Measurements from ENCODE around the gene DLG4.
A peak's percentile ranks its signal among the peaks of the same experiment; 100 is the strongest.
"Not testable (repeated sequence)": the region's sequence is repeated elsewhere in the genome, so short reads cannot be mapped to it uniquely, and the experiment has no call there.

The DLG4 gene

DNA sequence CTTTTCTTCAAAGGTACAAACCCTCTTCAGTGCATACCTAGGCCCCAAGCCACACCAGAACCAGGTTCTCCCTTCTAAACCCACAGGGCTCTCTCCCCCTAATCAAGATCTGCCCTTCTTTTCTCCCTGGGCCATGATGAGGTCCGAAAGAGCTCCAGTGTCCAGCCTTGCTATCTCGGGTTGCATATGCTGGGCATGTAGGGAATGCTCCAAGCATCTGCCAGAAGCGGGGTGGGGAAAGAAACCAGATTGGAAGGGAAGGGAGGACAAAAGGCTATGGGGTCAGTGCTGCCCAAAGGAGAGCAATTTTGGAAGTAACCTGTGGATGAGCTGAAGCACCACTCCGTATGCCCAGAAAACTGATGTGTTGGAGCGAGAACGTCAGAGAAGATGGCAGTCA is 29.6 kb upstream of the DLG4 start:
- DNase-seq (ENCODE audit: low read depth in 2 of 2) = no peak

DNA sequence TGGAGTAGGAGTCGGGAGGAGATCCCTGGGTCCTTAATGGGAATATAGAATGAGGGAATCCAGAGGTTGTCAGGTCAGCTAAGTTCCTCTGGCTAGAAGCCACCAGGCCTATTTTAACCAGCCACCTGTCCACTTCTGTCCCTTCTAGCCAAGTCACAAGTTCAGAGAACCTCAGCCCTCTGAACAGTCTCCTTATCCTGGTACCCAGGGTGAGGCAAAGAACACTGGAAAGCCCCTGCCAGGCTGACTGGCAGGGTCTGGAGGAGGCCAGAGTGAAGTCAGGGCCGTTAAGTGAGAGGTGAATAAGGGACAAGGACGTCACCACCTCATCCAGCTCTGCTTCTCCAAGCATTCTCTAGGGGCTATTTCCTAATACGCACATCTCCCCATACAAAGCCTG is 29.2 kb upstream of the DLG4 start:
- DNase-seq (ENCODE audit: low read depth in 2 of 2) = no peak

DNA sequence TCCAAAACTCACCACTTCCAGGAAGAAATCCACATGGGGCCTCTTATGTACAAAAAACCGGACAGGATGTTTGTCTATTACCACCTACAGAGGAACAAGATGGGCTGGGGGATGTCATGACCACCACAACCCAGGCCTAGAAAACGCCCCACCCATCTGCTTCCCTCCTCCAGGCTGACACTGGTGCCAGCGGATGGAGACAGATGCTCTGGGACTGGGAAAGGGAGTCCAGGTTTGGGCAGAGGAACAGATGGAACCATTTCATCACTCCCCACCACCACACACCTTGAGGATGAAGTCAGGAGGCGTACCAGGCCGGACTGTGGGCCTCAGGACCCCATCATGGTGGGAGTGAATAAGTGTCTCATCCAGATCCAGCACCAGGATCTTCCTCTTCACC is 27.1 kb upstream of the DLG4 start:
- no peak for DNase-seq (ENCODE audit: low read depth in 2 of 2)

DNA sequence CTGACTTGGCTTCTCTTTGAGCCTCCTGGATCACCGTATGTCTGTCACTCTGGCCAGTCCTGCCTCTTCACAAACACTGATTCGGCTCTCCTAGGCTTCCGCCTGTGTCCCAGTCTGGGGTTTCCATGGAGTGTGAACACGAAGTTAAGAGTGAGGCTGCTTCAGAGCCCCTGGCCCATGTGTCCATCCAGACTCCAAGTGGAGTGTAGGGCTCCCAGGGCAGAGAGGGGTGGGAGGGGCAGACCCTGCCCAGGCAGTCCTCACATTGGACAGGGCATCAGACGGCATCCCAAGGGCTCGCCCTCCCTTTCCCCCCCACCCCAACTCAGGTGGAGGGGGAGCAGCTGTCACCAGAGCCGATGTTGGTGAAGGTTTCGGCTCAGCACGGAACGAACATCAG is 24.2 kb upstream of the DLG4 start:
- not testable (repeated sequence) for DNase-seq (ENCODE audit: low read depth in 2 of 2)

DNA sequence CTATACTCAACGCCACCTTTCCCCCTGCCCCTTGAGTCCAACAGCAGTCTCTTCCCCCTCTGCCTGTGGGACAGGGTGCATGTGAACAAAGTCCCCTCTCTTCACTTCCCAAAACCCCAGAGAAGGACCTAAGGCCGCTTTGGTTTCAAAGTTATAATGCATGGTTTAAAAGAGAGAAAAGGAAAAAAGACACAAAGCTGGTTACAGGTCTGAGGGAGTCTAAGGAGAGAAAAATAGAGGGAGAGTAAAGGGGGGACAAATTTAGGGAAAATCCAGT is 23.8 kb upstream of the DLG4 start:
- DNase-seq (ENCODE audit: low read depth in 2 of 2) = no peak

DNA sequence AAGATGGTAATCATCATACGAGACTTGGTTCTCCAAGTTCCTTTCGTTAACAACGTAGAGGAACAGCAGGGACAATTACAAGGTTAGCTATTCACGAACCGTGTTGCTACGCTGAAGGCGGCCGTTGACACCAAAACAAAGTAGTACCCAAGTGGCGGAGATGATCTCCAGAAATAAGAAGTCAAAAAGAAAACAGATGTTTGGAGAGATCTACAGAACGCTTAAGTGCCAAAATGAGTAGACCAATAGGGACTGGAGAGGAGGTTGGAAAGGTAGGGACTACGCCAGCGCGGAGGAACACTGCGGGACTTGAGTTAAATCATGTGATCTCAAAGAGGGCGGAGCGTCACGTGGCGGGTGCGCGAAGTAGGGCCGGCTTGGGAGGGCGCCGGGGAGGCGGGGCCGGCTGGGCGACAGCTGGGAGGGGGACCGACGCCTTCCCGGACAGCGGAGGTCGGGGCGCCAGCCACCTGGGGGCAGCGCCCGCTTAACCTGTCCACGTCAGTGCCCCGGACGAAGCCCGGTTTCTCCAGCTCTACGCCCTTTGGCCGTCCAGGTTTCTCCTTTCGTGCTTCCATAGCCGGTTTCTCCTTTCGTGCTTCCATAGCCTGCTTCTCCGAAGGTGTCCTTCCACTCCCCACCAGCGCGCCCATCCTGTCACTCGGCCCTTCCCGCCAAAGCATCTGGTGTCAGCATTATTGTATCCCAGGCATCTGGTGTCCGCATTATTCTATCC is 23.2 kb upstream of the DLG4 start:
- peak; percentile 81 to 89 for DNase-seq (ENCODE audit: low read depth in 2 of 2)

DNA sequence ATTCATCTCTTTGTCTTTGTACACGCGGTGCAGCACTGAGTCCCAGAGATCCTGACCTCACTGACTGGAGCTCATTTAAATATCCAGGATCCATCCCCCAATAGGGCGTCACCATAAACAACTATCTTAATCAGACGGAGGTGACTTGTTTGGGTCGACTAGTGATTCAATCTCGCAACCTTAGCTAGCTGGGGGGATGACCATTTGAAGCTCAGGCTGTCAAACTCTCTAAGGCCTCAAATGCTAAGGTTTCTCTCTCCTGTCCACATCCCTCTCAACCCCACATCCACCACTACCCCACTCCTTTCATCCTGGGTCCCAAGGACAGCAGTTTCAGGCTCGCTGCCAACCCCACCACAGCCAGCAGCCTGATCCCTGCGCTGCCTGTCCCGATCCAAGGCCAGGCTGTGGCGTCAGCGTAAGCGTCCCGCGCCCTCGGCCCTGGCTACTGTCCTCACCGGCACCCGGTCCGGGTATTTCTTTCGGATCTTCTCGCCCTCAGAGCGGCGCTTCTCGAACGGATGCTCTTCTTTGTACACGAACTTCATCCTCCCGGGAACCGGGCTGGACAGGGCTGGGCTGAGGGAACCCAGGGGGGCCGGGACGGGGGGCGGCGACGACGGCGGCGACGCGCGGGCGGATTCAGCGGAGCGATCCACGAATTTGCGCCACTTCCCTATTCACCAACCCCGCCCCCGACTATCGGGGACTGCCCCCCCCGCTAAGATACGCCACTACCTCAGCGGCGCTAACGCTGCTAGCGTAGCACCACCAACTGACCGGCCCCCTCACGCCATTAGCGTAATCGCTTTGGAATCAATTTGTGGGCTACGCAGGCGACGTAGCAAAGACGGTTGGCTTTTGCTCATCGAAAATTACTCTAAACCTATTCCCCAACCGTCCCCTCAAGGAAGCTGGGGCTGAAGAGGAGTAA is 22.4 kb upstream of the DLG4 start, which contains the start of gene GABARAP:
TSS of gene GABARAP (minus strand) at position 667 of the 934 bp plus-strand sequence. CDS start at position 548, 119 bp downstream.
- peak; percentile 83 to 90 for DNase-seq (ENCODE audit: low read depth in 2 of 2)

DNA sequence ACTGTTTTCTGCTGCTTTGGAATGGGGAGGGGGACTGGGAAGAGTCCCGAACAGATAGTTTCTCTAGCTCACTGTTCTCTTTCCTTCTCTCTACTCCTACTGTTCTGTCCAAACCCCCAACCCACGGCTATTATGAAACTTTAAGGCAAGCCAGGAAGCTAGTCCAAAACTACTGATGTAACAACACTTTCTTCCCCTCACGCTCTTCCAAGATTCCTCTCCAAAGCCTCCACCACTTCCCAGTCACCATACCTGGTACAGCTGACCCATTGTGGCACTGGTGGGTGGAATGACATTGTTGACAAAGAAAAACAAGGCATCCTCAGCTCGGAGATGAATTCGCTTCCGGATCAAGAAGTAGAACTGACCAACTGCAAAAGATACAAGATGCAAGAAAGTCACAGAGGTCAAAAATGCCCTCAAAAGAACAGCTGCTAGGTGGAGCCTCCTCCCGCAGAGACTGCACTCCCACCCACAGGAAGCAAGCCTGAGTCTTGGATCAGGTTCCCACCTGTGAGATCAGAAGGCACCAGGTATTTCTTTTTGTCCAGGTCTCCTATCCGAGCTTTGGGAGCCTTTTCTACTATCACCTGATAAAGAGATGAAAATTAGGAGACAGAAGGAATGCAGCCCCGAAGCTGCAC is 21.6 kb upstream of the DLG4 start:
- DNase-seq (ENCODE audit: low read depth in 2 of 2) = no peak

DNA sequence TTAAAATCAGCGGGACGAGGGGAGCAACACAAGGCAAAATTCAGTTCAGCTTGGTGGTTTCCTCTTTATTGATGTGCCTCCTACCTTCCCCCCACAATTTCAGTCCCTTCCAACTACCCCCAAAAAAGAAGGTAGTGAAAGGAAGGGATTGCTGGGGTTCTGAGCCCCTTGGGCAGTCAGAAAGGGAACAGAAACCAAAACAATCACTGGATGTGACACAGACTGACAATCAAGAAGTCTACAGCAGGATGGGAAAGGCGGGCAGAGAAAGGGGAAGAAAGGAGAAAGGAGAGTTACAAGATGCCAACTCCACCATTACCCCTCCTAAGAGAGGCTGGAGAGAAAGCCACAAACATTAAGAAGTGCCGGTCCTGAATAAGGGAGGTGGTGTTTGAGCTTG is 20.7 kb upstream of the DLG4 start:
- DNase-seq (ENCODE audit: low read depth in 2 of 2) = no peak

DNA sequence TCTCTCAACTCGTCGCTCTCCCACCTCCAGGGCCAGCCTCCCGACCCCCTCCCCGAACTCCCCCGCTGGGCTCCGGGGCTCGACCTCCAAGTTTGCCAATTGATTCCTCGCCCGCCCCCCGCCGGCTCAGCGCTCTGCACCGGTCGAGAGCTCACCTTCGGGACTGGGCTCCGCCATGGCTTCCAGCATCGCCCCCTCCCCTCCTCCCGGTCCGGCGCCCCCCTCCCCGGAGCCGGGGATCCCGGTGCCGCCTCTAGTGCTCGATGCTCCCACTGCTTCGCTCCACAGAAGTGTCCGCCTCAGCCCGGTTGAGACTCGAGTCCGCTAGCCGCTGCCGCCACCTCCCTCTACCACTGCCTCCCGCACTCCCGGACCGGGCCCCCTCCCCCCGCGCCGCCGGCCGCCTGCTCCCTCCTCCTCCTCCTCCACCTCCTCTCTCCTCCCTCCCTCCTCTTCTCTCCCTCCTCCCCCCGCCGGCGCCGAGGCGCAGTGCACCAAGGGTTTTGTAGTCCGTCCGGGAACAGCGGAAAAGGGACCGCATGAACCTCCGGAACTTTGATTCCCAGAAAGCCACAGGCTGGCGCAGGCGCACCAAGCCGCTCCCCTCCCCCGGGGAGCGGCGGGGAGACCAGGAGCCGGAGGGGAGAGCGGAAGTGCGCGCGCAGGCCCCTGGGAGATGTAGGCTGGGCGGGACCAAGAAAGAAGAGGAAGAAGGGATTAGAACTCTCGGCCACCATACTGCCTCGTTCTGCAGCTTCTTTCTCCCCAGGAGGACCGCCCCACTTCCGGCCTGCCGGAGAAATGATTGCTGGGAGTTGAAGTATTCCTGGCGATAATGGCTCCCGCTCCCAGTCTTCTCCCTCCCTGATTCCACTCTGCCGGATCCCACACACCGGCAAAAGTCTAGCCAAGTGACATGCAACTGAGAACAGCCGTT is 19.7 kb upstream of the DLG4 start, which contains the start of gene PHF23:
TSS of gene PHF23 (minus strand) at position 367 of the 937 bp plus-strand sequence. CDS start at position 189, 178 bp downstream.
- peak; percentile 96 to 97 for DNase-seq (ENCODE audit: low read depth in 2 of 2)

DNA sequence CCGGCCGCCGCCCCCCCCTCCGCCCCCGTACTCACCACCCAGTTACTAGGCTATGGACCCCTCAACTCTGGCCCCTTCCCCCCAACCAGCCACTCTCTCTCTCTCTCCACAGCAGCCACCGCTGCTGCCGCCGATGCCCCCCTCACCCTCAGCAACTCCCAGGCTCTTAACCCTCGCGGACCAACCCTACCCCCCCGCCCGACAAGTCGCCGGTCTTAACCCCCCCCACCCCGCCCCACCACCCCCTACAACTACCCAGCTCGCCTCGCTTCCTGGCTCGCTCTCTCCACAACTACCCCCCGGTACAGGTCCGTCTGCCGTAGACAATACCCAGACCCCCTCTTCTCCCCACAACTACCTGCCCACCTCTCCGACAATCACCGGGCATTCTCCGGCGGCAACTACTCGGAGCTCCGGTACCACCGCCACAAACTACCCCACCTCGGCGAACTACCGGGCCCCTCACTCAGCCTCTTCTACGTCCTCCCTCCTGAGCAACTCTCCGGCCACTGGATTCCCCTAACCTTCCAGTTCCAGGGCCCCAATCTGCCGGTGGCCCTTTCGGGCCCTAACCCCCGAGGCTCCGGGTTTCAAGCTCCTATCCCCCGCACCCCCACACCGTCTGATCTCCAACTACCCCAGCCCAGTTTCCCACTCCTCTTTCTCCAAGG is 18.9 kb upstream of the DLG4 start:
- no peak for DNase-seq (ENCODE audit: low read depth in 2 of 2)

DNA sequence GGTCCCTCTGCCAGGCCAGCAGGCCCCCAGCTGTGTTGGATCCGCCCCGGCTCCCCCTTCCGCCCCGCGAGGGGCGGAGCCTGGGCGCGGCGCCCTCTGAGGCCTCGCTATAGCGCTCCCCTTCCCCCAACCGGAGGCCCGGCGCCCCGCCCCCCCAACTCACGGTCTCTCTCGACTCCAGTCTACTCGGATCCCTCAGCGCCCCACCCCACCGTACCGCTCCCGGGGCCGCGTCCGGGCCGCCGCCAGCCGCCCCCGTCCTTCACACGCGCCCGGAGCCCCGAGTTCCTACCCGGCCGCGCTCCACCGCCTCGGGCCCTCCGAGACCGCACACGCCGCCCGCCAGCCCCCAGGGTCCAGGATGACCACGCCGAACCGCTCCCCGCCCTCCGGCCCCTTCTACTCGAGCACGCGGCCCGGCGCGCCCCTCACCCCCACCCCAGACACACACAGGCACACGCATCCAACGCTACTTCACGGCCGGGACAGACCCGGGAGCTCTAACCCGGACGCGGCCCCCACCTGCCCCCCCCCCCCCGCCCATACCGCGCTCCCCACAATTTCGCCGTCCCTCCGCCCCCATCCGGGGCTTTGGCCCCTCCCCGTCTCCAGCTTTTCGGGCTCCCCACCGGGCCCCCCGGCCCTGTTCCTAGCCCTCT is 18.3 kb upstream of the DLG4 start:
- peak; percentile 76 to 86 for DNase-seq (ENCODE audit: low read depth in 2 of 2)

DNA sequence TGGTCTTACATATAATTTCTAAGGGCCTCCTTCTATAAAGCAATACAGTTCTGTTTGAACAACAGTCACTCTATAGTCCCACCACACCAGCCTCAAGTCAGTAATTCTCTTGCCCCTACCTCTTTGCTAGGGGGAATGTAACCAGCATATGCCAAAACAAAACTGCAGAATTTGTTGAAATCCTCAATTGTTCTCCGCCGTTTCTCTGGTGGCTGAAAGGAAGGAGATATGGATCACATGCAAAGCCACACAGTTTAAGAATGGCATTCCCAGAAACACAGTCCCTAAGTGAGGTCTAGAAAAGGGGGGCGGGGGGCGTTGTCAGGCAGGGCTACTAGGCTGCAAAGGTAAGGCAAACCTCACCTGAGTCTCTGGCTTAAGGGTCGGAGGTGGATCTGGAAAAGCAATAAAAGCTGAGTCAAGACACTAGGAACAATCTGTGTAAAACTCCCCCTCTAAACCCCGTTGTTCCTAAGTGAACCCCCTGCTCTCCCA is 17.7 kb upstream of the DLG4 start:
- no peak for DNase-seq (ENCODE audit: low read depth in 2 of 2)

DNA sequence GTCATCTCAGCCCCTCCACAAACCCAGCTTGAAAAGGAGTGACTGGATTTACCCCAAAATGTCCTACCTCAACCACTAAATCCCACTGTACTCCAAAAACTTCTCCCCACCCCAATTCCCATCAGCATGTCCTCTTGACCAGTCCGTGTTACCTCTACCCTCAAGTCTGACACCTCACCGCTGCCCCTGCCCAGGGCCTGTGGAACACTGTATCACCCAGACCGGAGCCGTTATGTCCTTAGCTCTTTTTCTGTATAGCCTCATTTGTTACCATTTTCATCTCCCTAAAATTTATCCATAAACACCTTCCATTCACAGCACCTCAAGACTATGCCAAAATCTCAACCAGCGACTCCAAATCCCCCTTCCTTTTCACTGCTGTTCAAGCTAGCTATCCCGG is 17.2 kb upstream of the DLG4 start:
- DNase-seq (ENCODE audit: low read depth in 2 of 2) = no peak

DNA sequence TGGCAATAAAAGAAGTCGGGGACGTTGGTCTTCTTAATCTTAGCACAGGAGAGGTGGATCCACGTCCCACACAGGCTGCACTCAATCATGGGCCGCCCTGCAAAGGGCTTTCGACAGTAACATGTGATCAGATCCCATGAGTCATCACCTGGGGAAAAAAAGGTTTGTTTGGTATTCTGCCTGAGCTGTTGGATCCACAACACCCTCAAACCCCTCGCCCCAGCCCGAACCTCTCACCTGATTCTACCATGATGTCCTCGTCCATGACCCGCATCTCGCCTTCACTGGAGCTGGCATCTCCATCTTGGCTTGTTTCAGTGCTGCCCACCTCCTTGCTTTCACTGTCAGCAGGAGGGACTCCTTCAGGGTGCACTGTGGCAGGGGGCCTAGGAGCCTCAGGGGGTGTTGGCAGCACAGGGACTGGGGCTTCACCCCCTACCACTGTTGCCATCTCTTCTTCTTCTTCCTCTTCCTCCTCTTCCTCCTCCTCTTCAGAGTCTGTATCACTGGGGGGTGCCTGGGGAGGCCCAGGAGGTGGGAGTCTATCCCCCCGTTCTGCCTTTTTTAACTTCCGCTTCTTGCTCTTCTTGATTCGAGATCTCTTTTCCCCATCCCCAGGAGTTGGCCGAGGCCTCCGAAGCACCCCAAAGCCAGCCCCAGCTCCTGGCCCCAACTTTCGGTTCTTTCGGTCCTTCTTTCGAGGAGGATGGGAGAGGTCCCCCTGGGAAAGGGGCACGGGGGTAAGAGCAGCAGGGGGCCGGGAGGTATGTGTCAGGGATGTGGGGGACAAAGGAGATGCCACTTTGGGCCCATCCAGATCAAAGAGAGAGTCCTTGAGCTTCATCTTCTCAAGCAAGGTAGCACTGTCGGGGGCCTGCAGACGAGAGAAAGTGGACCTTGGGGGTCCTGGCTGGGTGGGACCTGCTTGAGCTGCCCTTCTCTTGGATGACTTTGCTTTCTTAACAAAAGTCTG is 16.3 kb upstream of the DLG4 start:
- DNase-seq (ENCODE audit: low read depth in 2 of 2) = no peak

DNA sequence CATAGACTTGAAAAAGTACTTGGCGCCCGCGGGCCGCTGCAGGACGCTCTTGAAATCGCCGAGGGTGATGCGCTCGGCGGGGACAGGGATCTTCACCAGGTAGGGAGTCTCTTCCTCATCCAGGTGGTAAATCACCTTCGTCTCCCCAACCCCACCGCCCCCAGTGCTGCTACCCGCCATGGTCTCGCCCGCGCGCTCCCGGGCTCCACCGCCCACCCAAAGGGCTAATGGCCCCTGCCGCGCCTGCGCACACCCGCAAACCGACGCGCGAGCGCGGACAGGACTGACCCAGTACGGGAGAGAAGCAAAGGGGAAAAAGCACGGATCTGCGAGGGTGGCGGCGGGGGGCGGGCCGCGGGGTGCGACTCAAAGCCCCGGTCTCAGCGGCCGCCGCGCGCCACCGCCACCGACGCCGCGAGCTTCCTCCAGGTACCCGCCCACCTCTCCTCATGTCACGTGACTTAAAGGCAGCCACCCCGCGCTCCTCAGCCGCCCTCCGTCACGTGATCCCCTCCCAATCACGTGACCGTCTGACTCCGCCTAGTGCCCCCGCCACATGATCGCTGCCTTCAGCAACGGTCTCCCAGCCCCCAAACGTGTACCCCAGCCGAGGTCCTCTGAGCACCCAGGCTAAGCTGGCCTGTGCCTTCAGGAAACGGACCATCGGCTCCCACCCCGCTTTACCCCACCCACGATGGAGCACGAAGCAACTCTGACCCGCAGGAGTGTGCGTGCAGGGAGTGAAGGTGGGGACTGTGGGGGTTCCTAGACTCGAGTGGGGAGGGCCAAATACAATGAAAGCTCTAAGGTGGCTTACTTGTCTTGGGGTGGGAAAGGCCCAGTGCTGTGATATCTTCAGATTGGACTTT is 14.7 kb upstream of the DLG4 start, which contains the start of gene DVL2:
TSS of gene DVL2 (minus strand) at position 435 of the 869 bp plus-strand sequence. CDS start at position 180, 255 bp downstream.
- DNase-seq (ENCODE audit: low read depth in 2 of 2) = peak; percentile 89 to 94

DNA sequence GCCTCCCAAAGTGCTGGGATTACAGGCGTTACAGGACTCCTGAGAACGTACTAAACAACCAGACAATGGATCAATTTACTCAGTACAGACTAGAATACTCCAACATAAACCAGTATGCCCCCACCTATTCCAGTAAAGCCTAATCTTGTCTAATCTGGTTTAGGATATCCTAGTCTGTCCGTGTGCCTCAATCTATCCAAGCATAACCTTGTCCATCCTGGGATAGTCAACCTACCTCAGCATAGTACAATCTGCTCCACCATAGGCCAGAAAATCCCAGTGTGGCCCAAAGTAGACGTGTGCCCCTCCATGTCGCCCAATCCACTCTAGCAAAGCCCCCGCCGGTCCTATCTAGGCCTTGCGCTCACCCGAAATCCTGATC is 14.1 kb upstream of the DLG4 start:
- DNase-seq (ENCODE audit: low read depth in 2 of 2) = no peak

DNA sequence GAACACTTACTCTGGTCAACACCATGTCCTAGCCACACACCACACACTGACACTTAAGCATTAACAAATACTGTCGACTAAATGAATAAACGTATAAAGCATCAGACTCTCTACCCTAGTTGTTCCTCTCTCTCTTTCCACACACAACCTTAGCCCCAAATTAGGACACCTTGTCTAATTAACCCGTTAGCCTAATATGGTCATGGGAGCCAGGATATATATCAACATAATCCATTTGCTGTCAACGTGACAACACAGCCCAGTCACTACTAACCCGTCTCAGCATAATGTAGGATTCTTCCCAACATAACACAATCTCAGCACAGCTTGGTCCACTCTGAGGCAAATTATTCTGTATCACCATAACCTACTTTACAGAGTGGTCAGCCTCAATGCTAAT is 12.5 kb upstream of the DLG4 start:
- no peak for DNase-seq (ENCODE audit: low read depth in 2 of 2)

All from stimulated activated CD4-positive, alpha-beta T cell treated with anti-CD3 and anti-CD28 coated beads, Interleukin-12 subunit alpha, Interleukin-12 subunit beta, amount 100 ng/mL, for 24 hours (primary cell).